Neural cell (in vitro differentiated cells): ENCODE data around the gene SUCLG1.

Experiments
- CTCF ChIP-seq: fragments of 450-650 bp; IDR thresholded peaks from 2 replicates; pipeline ENCODE4 v1.5.1; 2014; ENCODE audit warnings: antibody characterized with exemption, mild to moderate bottlenecking, moderate library complexity; ENCODE audit not compliant: poor library complexity, severe bottlenecking
- POLR2AphosphoS5 ChIP-seq: IDR thresholded peaks from 2 replicates; pipeline ENCODE4 v1.6.1; 2012

GRCh38 chr2:84395820-84396219 is 63.3 kb downstream of the SUCLG1 start:
- TF ChIP-seq CTCF (no peak), POLR2AphosphoS5 (no peak)
